ENCODE results near the gene STARD8. TPM values are rescaled to one million over a fixed set of nuclear protein-coding genes. Genes with fewer than 3 reads are reported as not detected.

The STARD8 gene
- total RNA-seq, 1 donor from 2014 or later: 12.7 TPM

DNA sequence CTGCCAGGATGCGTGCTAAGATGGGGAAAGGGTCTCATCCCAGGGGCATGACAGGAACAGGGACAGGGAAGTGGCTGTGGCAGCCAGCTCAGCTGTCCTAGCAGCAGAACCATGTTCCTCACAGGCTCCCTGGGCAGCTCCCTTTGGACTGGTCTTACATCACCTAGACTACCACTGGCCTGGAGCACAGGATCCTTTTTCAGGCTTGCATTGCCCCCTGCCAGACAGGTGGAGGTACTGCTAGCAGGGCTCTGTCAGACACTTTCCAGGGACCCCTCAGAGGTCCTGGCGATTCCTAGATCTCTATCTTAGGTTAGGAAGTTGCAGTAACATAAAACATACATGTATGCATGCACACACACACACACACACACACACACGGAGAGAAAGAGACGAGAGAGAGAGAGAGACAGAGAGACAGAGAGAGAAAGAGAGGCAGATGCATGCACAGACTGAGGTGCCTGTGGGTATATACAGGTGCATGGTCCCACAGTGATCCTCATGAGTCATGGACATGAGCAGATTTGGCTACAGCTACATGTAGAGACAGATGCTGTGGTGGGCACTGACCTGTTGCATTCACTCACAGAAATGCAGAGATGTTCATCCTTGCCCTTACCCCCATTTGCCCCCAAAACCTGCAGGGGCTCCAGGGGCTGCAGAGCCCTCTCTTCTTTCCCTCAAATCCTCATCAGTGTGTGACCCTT lies 63.6 kb downstream of the STARD8 start:
- no peak for DNase-seq (ENCODE audit: extremely low read depth, low read depth, low spot score)

- no peak for DNase-seq (ENCODE audit: extremely low read depth, low read depth, low spot score)
Measured at GRCh38 chrX:68711845-68712244, 64.4 kb downstream of the STARD8 start.

DNA sequence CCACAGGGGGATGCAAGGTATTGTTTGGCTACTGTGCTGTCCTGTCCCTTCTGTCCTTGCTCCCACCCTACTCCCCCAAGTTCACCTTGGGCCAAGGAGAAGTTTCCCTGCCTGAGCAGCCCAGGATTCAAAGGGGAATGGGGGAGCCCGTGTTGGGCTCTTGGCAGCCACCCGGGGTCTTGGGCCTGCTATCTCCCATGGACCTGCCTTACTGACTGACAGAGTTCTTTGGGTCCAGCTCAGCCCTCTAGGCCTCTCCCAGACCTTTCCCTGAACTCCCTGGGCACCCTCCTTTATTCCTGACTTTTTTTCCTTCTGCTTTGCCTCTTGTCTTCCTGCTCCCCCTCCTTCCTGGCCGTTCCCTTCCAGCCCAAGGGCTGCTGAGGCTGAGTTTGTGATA lies 67.4 kb downstream of the STARD8 start:
- DNase-seq (ENCODE audit: extremely low read depth, low read depth, low spot score): no peak

DNA sequence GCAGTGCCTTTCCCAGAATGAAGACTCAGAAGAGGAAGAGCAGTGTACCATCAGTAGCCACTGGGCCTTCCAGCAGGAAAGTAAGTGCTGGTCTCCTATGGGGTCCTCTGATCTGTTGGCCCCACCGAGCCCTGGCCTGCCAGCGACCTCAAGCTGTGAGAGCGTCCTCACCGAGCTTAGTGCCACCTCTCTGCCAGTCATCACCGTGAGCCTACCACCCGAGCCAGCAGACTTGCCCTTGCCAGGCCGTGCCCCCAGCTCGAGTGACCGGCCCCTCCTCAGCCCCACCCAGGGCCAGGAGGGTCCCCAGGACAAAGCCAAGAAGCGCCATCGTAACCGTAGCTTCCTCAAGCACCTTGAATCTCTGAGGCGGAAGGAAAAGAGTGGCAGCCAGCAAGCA lies 69.7 kb downstream of the STARD8 start:
- DNase-seq (ENCODE audit: extremely low read depth, low read depth, low spot score): no peak

DNA sequence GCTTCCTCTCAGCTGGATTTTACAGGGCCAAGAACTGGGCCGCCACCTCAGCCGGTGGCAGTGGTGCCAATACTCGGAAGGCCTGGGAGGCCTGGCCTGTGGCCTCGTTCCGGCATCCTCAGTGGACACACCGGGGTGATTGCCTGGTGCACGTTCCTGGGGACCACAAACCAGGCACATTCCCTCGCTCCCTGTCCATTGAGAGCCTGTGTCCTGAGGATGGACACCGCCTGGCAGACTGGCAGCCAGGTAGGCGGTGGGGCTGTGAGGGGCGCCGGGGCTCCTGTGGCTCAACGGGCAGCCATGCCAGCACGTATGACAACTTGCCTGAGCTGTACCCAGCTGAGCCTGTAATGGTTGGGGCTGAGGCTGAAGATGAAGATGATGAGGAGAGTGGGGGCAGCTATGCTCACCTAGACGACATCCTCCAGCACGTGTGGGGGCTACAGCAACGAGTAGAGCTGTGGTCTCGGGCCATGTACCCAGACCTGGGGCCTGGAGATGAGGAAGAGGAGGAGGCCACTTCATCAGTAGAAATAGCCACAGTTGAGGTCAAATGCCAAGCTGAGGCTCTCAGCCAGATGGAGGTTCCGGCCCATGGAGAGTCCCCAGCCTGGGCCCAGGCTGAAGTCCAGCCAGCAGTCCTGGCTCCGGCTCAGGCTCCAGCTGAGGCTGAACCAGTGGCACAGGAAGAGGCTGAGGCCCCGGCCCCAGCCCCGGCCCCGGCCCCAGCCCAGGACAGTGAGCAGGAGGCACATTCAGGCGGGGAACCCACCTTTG lies 70.4 kb downstream of the STARD8 start:
- DNase-seq (ENCODE audit: extremely low read depth, low read depth, low spot score): no peak

- DNase-seq (ENCODE audit: extremely low read depth, low read depth, low spot score): no peak
Measured at GRCh38 chrX:68718443-68718820, 71.0 kb downstream of the STARD8 start.

- DNase-seq (ENCODE audit: extremely low read depth, low read depth, low spot score): no peak
Measured at GRCh38 chrX:68719181-68719903, 71.9 kb downstream of the STARD8 start.

- DNase-seq (ENCODE audit: extremely low read depth, low read depth, low spot score): no peak
Measured at GRCh38 chrX:68719904-68720614, 72.6 kb downstream of the STARD8 start.

DNA sequence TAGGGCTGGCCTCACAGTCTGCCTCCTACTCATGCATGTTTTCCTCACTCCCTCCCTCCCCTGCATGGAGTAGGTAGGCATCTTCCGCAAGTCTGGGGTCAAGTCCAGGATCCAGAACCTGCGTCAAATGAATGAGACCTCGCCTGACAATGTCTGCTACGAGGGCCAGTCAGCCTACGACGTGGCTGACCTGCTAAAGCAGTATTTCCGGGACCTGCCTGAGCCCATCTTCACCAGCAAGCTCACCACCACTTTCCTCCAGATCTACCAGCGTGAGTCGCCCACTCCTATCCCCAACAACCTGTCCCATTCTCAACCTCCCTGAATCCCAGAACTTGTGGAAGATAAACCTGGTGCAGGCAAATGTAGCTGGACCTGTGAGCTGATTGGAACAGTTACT lies 73.4 kb downstream of the STARD8 start:
- no peak for DNase-seq (ENCODE audit: extremely low read depth, low read depth, low spot score)

- DNase-seq (ENCODE audit: extremely low read depth, low read depth, low spot score): no peak
Measured at GRCh38 chrX:68721546-68721945, 74.1 kb downstream of the STARD8 start.

DNA sequence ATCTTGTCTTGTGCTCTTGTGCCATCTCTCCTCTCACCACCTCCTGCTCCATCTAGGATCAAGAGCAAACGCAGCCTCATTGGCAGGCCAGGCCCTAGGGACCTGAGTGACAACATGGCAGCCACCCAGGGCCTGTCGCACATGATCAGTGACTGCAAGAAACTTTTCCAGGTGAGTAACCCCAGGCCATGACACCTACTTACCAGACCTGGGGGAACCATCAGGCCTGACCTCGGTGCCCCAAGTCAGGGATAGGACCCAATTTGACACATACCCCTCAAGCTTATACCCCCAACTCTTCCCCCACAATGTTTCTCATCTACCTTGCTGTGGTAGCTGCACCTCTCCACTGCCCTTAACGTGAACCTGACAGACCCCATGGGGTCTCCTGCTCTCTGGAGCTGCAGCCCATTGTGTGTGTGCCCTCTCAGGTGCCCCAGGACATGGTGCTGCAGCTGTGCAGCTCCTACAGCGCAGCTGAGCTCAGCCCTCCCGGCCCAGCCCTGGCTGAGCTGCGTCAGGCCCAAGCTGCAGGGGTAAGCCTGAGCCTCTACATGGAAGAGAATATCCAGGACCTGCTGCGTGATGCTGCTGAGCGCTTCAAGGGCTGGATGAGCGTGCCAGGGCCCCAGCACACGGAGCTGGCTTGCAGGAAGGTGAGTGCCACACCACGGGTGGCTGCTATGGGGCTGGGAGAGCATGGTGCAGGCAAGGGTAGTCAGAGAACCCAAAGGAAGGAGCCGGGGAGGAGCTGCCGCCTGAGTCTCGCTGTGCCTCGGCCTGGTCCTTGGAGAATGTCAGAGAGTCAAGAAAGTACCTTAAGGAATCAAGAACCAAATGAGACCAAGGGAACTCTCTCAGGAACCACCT lies 74.8 kb downstream of the STARD8 start:
- DNase-seq (ENCODE audit: extremely low read depth, low read depth, low spot score): no peak

GRCh38 chrX:68723491-68724155 lies 76.2 kb downstream of the STARD8 start:
- DNase-seq (ENCODE audit: extremely low read depth, low read depth, low spot score): no peak

DNA sequence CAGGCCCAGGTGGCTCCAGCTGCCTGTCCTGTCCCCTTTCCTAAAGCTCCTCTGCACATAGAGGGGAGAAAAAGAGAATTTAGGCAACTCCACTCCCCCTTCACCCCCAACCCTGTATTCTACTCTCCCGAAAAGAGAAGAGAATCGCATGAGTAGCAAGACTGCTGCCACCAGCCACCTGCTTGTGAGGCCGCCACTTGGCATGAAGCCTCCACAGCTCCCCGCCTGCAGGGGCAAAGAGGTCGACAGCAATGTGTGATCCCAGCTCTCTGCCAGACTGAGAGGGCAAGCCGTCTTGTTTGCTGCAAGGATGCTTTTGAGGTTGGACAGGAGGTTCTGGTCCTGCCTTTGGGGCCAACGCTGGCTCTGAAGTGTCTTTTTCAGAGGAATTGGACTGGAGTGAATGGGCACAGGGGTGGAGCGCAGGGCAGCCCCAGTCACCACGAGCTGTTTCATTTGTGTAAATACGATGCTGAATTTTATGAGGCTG lies 77.1 kb downstream of the STARD8 start:
- DNase-seq (ENCODE audit: extremely low read depth, low read depth, low spot score): no peak

GRCh38 chrX:68725756-68726365 lies 78.4 kb downstream of the STARD8 start:
- DNase-seq (ENCODE audit: extremely low read depth, low read depth, low spot score): no peak

DNA sequence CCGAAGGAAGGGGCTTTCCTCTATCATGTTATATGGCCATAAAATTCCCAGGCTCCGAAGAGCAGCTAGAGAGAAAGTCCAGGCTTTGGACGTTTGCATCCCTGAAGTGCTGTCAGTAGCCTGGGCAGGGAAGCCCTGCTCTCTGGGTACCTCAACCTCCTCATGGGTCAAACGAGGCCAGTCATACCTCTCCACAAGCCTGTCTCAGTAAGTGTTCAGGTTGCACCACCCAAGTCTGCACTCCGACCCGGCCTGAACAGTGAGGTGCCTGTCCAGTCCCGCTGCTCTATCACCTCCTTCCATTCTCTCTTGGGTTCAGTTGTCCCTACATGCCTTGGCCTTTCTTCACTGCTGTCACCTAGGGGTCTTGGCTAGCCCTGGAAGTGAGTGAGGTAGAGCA lies 78.9 kb downstream of the STARD8 start:
- DNase-seq (ENCODE audit: extremely low read depth, low read depth, low spot score): no peak

DNA sequence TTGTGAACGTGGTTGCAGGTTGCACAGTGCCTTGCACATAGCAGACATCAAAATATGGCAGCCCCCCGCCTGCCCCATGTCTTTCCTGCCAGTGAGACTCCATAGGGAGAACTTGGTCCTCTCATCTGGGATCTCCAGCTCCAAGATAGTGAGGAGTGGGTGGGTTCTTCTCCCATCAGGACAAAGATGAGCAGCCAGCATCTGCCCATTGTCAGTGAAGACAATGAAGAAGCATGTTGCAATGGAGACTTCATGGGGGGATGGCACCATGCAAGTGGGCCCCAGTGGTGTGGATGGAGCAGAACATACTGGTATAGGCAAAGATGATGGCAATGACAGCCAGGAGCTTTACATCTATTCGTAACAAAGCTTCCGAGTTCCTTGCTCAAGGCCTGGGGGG lies 80.2 kb downstream of the STARD8 start:
- no peak for DNase-seq (ENCODE audit: extremely low read depth, low read depth, low spot score)

GRCh38 chrX:68728186-68728585 lies 80.7 kb downstream of the STARD8 start:
- DNase-seq (ENCODE audit: extremely low read depth, low read depth, low spot score): no peak

- DNase-seq (ENCODE audit: extremely low read depth, low read depth, low spot score): no peak
Measured at GRCh38 chrX:68731254-68731653, 83.8 kb downstream of the STARD8 start.

DNA sequence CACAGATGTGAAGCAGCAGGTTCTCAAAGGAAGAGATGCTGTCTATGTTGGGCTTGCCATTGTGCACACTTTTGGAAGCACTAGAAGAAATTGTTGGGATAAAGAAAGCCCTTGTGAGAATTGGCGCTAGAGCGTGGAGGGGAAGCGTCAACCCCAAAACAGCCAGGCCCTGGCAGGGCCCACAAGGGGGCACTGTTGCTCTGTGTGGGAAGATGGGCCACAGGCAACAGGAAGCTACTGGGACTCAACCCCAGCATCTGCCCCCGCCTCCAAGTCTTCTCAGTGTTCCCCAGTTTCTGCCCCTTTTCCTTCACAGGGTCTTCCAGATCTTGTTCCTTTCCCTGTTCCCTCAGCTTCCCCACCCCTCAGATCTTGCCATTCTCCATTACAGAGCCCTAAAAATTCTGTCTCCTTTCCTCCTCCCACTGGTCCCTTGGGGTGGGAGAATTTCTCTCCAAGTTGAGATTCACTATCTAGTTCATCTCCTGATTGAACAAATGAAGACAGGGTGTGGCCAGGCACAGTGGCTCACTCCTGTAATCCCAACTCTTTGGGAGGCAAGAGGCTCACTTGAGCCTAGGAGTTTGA lies 85.5 kb downstream of the STARD8 start:
- no peak for DNase-seq (ENCODE audit: extremely low read depth, low read depth, low spot score)
